HCT116 (cell line): Measurements from ENCODE around the gene RIN3. TPM values are rescaled to one million over a fixed set of nuclear protein-coding genes. Genes with fewer than 3 reads are reported as not detected.

Experiments used
- ATAC-seq: fragments of 200-7000 bp; cut with Tn5 transposase; 2 replicates; pipeline ENCODE4 v1.9.1; 2020; ENCODE audit warnings: mild to moderate bottlenecking, moderate library complexity
- BruUV-seq: library from RNA; stranded (reverse); fragments of 400-500 nt; replicated peaks from 2 replicates; lab custom pipeline; 2021; lab: Mats Ljungman, UMichigan
- CTCF ChIA-PET: fragments of 300-600 bp; sonication (Branson Sonifier 250); formaldehyde crosslinking; loops from one replicate; lab custom pipeline; 2021; ENCODE audit warnings: antibody characterized with exemption; lab: Charles Lee
- POLR2A ChIA-PET: fragments of 300-600, 350-600 bp; sonication (Branson Sonifier 250); formaldehyde crosslinking; loops from one replicate; lab custom pipeline; 2021; ENCODE audit warnings: antibody characterized with exemption; lab: Charles Lee
- RAD21 ChIA-PET, 2 experiments: fragments of 300-600 bp; sonication (Branson Sonifier 250); formaldehyde crosslinking; loops; one replicate each; lab custom pipeline; 2023; ENCODE audit warnings: low total read pairs in 2 of 2; ENCODE audit not compliant: uncharacterized antibody in 2 of 2, unreplicated experiment in 2 of 2, low non-redundant PET in 1 of 2; lab: Charles Lee
- DNase-seq: peaks from one replicate; pipeline ENCODE4 v3.0.0-alpha.2; 2010; ENCODE audit warnings: low read depth, low spot score
- H2AFZ ChIP-seq: fragments of 200-600 bp; shearing (Covaris generic), sonication (generic); 2 replicates; pipeline ENCODE4 v1.6.1; 2017; ENCODE audit warnings: low read depth, mixed run types, mixed read lengths, antibody characterized with exemption, low read length; ENCODE audit not compliant: poor library complexity, severe bottlenecking
- H3K27ac ChIP-seq: 2 replicates; pipeline ENCODE4 v1.5.1; 2012; ENCODE audit warnings: low read depth, low read length
- H3K27me3 ChIP-seq: fragments of 200-600 bp; sonication (generic); 2 replicates; pipeline ENCODE4 v1.6.1; 2016; ENCODE audit warnings: mixed run types, low read length, mixed read lengths; ENCODE audit not compliant: insufficient read depth
- H3K36me3 ChIP-seq, 2 experiments: fragments of 200-500 bp in 1 of 2; fragments of 200-600 bp in 1 of 2; sonication (Bioruptor generic) in 1 of 2; sonication (generic) in 1 of 2; 2 replicates each; pipeline versions ENCODE4 v1.5.1 to v1.6.1; 2014 to 2016; ENCODE audit warnings: low read length in 2 of 2, inconsistent platforms in 1 of 2, mixed read lengths in 1 of 2, mixed run types in 1 of 2; ENCODE audit not compliant: insufficient read depth in 2 of 2, control insufficient read depth in 1 of 2
- H3K4me1 ChIP-seq, 2 experiments: fragments of 200-600 bp in 1 of 2; sonication (generic) in 1 of 2; 2 replicates each; pipeline versions ENCODE4 v1.5.1 to v1.6.1; 2012 to 2017; ENCODE audit warnings: low read length in 2 of 2, inconsistent platforms in 1 of 2, mild to moderate bottlenecking in 1 of 2, mixed read lengths in 1 of 2, mixed run types in 1 of 2, moderate library complexity in 1 of 2; ENCODE audit not compliant: insufficient read depth in 2 of 2, control insufficient read depth in 1 of 2
- H3K4me2 ChIP-seq: fragments of 200-600 bp; sonication (generic); 2 replicates; pipeline ENCODE4 v1.6.1; 2017; ENCODE audit warnings: mixed run types, low read length, mixed read lengths
- H3K4me3 ChIP-seq, 2 experiments: fragments of 200-600 bp in 1 of 2; sonication (generic) in 1 of 2; replicated peaks in 1 of 2; 2 replicates each; pipeline ENCODE4 v1.5.1; 2011 to 2016; ENCODE audit warnings: low read length in 2 of 2, control low read depth in 1 of 2, low read depth in 1 of 2, mild to moderate bottlenecking in 1 of 2, mixed read lengths in 1 of 2, mixed run types in 1 of 2
- H3K79me2 ChIP-seq: fragments of 200-600 bp; sonication (generic); 2 replicates; pipeline ENCODE4 v1.6.1; 2017; ENCODE audit warnings: mild to moderate bottlenecking, mixed run types, low read length, moderate library complexity, mixed read lengths; ENCODE audit not compliant: insufficient read depth
- H3K9ac ChIP-seq: fragments of 200-600 bp; sonication (generic); 2 replicates; pipeline ENCODE4 v1.6.1; 2016; ENCODE audit warnings: low read length, mixed read lengths
- H3K9me2 ChIP-seq: fragments of 200-600 bp; sonication (generic), shearing (Covaris generic); 2 replicates; pipeline ENCODE4 v1.6.1; 2017; ENCODE audit warnings: mixed run types, mild to moderate bottlenecking, moderate library complexity; ENCODE audit not compliant: insufficient read depth
- H3K9me3 ChIP-seq, 2 experiments: fragments of 200-500 bp in 1 of 2; fragments of 200-600 bp in 1 of 2; sonication (Bioruptor generic) in 1 of 2; sonication (generic) in 1 of 2; 2 replicates each; pipeline ENCODE4 v1.6.1; 2014 to 2017; ENCODE audit warnings: low read length in 2 of 2, mixed read lengths in 2 of 2, inconsistent platforms in 1 of 2, low read depth in 1 of 2, mild to moderate bottlenecking in 1 of 2, mixed run types in 1 of 2, moderate library complexity in 1 of 2; ENCODE audit not compliant: control insufficient read depth in 1 of 2, insufficient read depth in 1 of 2
- H4K20me1 ChIP-seq: fragments of 200-600 bp; sonication (generic), shearing (Covaris generic); 2 replicates; pipeline ENCODE4 v1.6.1; 2017; ENCODE audit warnings: mixed run types, mild to moderate bottlenecking, moderate library complexity; ENCODE audit not compliant: insufficient read depth
- CEBPB ChIP-seq: IDR thresholded peaks from 2 replicates; pipeline ENCODE4 v1.6.1; 2012; ENCODE audit warnings: low read depth
- EGR1 ChIP-seq: IDR thresholded peaks from 2 replicates; pipeline ENCODE4 v1.6.1; 2012; ENCODE audit warnings: low read depth
- ELF1 ChIP-seq: IDR thresholded peaks from 2 replicates; pipeline ENCODE4 v1.6.1; 2012; ENCODE audit warnings: low read depth, borderline replicate concordance
- EZH2 ChIP-seq: fragments of 200-600 bp; sonication (generic); IDR thresholded peaks from 2 replicates; pipeline ENCODE4 v1.6.1; 2017; ENCODE audit warnings: antibody characterized with exemption, mixed run types
- EZH2phosphoT487 ChIP-seq: fragments of 200-600 bp; IDR thresholded peaks from 2 replicates; pipeline ENCODE4 v1.6.1; 2018; ENCODE audit warnings: antibody characterized with exemption, borderline replicate concordance
- FOSL1 ChIP-seq: IDR thresholded peaks from 2 replicates; pipeline ENCODE4 v1.6.1; 2012; ENCODE audit warnings: low read depth
- POLR2A ChIP-seq: IDR thresholded peaks from 2 replicates; pipeline ENCODE4 v1.7.0; 2011; ENCODE audit warnings: borderline replicate concordance; ENCODE audit not compliant: insufficient read depth, insufficient read length; ENCODE audit errors: extremely low read depth
- POLR2AphosphoS5 ChIP-seq: IDR thresholded peaks from 2 replicates; pipeline ENCODE4 v1.6.1; 2011; ENCODE audit warnings: mild to moderate bottlenecking, low read depth, low read length, moderate library complexity
- RAD21 ChIP-seq: IDR thresholded peaks from 2 replicates; pipeline ENCODE4 v1.6.1; 2012; ENCODE audit warnings: low read depth, mild to moderate bottlenecking
- SIN3A ChIP-seq: IDR thresholded peaks from 2 replicates; pipeline ENCODE4 v1.6.1; 2012; ENCODE audit warnings: low read depth
- SRF ChIP-seq: IDR thresholded peaks from 2 replicates; pipeline ENCODE4 v1.6.1; 2012; ENCODE audit warnings: low read depth
- TCF7L2 ChIP-seq: IDR thresholded peaks from 2 replicates; pipeline ENCODE4 v1.7.0; 2011; ENCODE audit warnings: borderline replicate concordance, inconsistent platforms; ENCODE audit not compliant: insufficient read depth, insufficient read length; ENCODE audit errors: extremely low read depth
- YY1 ChIP-seq: IDR thresholded peaks from 2 replicates; pipeline ENCODE4 v1.6.1; 2011; ENCODE audit warnings: low read length, low read depth, moderate library complexity, mild to moderate bottlenecking; ENCODE audit not compliant: insufficient replicate concordance; ENCODE audit errors: extremely low read depth
- ZFX ChIP-seq: fragments of 450-650 bp; IDR thresholded peaks from 2 replicates; pipeline ENCODE4 v1.6.1; 2017
- ZNF274 ChIP-seq: fragments of 200-500 bp; sonication (Bioruptor generic); IDR thresholded peaks from 2 replicates; pipeline ENCODE4 v1.6.1; 2014; ENCODE audit warnings: mild to moderate bottlenecking, low read depth, low read length, inconsistent platforms
- intact Hi-C: fragments of 100-400 bp; cut with micrococcal nuclease; formaldehyde crosslinking; loops from 2 replicates; pipeline ENCODE4 v1.10.0; 2022
- total RNA-seq: library from RNA; stranded (reverse); gene quantifications from one replicate; pipeline ENCODE4 v1.2.1, GENCODE V29; 2021; ENCODE audit not compliant: unreplicated experiment
- TF ChIP-seq, protein P1 (sequence below): IDR thresholded peaks from 2 replicates; pipeline ENCODE4 v1.6.1; 2012; ENCODE audit warnings: low read depth
- TF ChIP-seq, protein P2 (sequence below): IDR thresholded peaks from 2 replicates; pipeline ENCODE4 v1.6.1; 2012
- TF ChIP-seq, protein P3 (sequence below): IDR thresholded peaks from 2 replicates; pipeline ENCODE4 v1.6.1; 2012

RIN3 gene
- total RNA-seq, 1 experiment from 2014 or later = 22.2 TPM

DNA sequence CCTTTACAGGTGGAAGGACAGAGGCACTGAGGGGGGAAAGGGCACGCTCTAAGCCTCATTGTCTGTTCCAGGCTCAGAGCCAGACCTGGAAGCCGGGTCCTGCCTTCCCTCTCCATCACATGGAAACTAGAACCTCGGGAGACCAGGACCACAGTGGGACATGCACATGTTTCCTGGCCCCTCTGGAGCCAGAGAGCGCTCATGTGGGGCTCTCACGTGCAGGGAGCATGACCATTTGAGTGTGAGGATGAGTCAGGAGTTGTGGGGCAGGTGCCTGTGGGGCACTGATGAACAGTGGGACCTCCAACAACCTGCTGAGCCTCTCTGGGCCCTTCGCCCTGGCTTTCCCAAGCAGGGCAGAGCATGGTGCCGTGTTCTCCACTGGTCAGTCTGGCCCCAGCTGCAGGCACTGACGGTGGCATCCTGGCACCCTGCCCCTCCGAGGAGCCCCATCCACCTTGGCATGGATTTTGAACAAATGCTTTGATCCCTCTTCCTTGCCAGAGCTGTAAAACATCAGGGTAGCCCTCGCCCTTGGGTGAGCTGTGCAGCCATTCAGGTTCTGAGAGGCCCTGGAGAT is 100.2 kb downstream of the RIN3 start:
- CTCF ChIA-PET = interaction anchor here (0.8 to 1.3 kb wide), 3 partner anchors 9 to 19 kb away, joined by 3 read pairs; no protein-coding TSS in a partner anchor
- intact Hi-C loops = no loop called here

More for the DNA sequence above, 100.2 kb downstream of the RIN3 start:
- H4K20me1 ChIP-seq = no peaks in the 10 kb centered on the region
- no peaks in the 10 kb centered on the region for H3K36me3 ChIP-seq
- H3K9ac ChIP-seq = no peak overlapping the region
- DNase-seq = no peak
- POLR2A ChIA-PET = no interaction called here
- H3K4me1 ChIP-seq = peaks cover 7 to 9% of the 10 kb centered on the region in 2 experiments
- H3K27ac ChIP-seq = no peak overlapping the region
- H3K4me3 ChIP-seq = no peak overlapping the region
- no peaks in the 10 kb centered on the region for H3K9me3 ChIP-seq
- RAD21 ChIA-PET = no interaction called here
- H2AFZ ChIP-seq = no peak overlapping the region
- H3K27me3 ChIP-seq = no peaks in the 10 kb centered on the region
- H3K4me2 ChIP-seq = no peak overlapping the region
- TF ChIP-seq, protein P1, sequence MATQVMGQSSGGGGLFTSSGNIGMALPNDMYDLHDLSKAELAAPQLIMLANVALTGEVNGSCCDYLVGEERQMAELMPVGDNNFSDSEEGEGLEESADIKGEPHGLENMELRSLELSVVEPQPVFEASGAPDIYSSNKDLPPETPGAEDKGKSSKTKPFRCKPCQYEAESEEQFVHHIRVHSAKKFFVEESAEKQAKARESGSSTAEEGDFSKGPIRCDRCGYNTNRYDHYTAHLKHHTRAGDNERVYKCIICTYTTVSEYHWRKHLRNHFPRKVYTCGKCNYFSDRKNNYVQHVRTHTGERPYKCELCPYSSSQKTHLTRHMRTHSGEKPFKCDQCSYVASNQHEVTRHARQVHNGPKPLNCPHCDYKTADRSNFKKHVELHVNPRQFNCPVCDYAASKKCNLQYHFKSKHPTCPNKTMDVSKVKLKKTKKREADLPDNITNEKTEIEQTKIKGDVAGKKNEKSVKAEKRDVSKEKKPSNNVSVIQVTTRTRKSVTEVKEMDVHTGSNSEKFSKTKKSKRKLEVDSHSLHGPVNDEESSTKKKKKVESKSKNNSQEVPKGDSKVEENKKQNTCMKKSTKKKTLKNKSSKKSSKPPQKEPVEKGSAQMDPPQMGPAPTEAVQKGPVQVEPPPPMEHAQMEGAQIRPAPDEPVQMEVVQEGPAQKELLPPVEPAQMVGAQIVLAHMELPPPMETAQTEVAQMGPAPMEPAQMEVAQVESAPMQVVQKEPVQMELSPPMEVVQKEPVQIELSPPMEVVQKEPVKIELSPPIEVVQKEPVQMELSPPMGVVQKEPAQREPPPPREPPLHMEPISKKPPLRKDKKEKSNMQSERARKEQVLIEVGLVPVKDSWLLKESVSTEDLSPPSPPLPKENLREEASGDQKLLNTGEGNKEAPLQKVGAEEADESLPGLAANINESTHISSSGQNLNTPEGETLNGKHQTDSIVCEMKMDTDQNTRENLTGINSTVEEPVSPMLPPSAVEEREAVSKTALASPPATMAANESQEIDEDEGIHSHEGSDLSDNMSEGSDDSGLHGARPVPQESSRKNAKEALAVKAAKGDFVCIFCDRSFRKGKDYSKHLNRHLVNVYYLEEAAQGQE = no peak
- no peak for TF ChIP-seq EGR1
- TF ChIP-seq EZH2 = no peak
- no peak for TF ChIP-seq RAD21
- no peak for TF ChIP-seq POLR2A
- TF ChIP-seq ZFX = no peak
- no peak for TF ChIP-seq POLR2AphosphoS5
- TF ChIP-seq ZNF274 = no peak
- no peak for TF ChIP-seq TCF7L2
- TF ChIP-seq FOSL1 = no peak
- no peak for TF ChIP-seq YY1
- TF ChIP-seq SRF = no peak
- no peak for TF ChIP-seq CEBPB
- TF ChIP-seq ELF1 = no peak
- TF ChIP-seq EZH2phosphoT487 = no peak
- TF ChIP-seq, protein P2, sequence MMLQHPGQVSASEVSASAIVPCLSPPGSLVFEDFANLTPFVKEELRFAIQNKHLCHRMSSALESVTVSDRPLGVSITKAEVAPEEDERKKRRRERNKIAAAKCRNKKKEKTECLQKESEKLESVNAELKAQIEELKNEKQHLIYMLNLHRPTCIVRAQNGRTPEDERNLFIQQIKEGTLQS = no peak
- TF ChIP-seq, protein P3, sequence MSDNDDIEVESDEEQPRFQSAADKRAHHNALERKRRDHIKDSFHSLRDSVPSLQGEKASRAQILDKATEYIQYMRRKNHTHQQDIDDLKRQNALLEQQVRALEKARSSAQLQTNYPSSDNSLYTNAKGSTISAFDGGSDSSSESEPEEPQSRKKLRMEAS = no peak
- no peak for TF ChIP-seq SIN3A
- no peak for ATAC-seq
- H3K9me2 ChIP-seq = no peaks in the 10 kb centered on the region
- no peaks in the 10 kb centered on the region; the same call in 1 of the 2 replicates for H3K79me2 ChIP-seq
- BruUV-seq = no TSS peak
